ENCODE results near the gene DIP2C. TPM values are rescaled to one million over a fixed set of nuclear protein-coding genes. Genes with fewer than 3 reads are reported as not detected.

Gene DIP2C
- polyA plus RNA-seq, 1 of the 3 experiments (the other 2 are of a cell fraction), result 8.7 TPM

DNA sequence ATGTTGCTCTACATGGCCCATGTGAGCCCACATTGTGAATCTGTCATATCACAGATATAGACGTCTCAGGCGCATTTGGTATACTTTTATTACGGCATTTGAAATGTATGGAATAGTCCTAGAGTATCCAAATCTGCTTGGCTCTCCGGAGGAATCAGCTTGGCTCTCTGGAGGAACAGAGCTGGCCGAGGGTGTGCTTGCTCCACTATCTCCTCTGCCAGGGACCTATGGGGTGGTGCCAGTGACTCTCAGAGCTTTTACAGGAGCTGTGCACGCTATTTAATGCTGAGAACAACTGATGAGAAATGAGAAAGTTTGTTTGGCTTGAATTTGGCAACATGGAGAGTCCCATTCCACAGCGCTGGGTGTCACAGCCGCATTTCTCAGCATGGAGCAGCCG, 410.2 kb downstream of the DIP2C start:
- CTCF ChIA-PET, result no interaction called here
- peaks cover 10 to 71% of the 10 kb centered on the region in 2 experiments for H3K36me3 ChIP-seq (replicated peaks in 1 of 2; ENCODE audit: control insufficient read depth in 1 of 2, insufficient read depth in 2 of 2, low read length in 1 of 2)
- no peak overlapping the region for H3K9ac ChIP-seq
- no peak overlapping the region for H2AFZ ChIP-seq (ENCODE audit: low read depth)
- no peaks in the 10 kb centered on the region for H3F3A ChIP-seq (replicated peaks; ENCODE audit: insufficient read depth)
- no peaks in the 10 kb centered on the region for H3K9me3 ChIP-seq
- no peaks in the 10 kb centered on the region for H3K79me2 ChIP-seq (ENCODE audit: insufficient read depth)
- no peaks in the 10 kb centered on the region for H4K20me1 ChIP-seq (ENCODE audit: insufficient read depth)
- DNase-seq, result no peak
- no peak overlapping the region for H3K4me2 ChIP-seq
- peaks cover 0 to 6% of the 10 kb centered on the region in 2 experiments; a peak in 1 of 4 replicates for H3K4me1 ChIP-seq (ENCODE audit: control insufficient read depth in 1 of 2, insufficient read depth in 2 of 2, low read depth in 1 of 2, low read length in 1 of 2)
- 96% methylated on average over 9 of the region's 9 CpGs for WGBS (ENCODE audit: low lambda C conversion rate)
- H3K27ac ChIP-seq (ENCODE audit: low read depth in 2 of 2, low read length in 1 of 2), result no peak overlapping the region
- no peaks in the 10 kb centered on the region for H3K9me2 ChIP-seq
- POLR2A ChIA-PET, result no interaction called here
- no peak for TF ChIP-seq TAF1 (IDR thresholded peaks at IDR 0.05; ENCODE audit: borderline replicate concordance, low read depth, low read length)
- TF ChIP-seq POLR2AphosphoS5 (IDR thresholded peaks at IDR 0.05; ENCODE audit: low read depth, low read length), result no peak
- no peak for TF ChIP-seq MEF2A (IDR thresholded peaks at IDR 0.05; ENCODE audit: borderline replicate concordance, low read depth)
- TF ChIP-seq MXI1 (IDR thresholded peaks at IDR 0.05; ENCODE audit: low read depth, low read length), result no peak
- TF ChIP-seq JUND (IDR thresholded peaks at IDR 0.05), result no peak
- TF ChIP-seq NFIC (IDR thresholded peaks at IDR 0.05; ENCODE audit: borderline replicate concordance), result no peak
- no peaks in the 10 kb centered on the region for H3K27me3 ChIP-seq (ENCODE audit: insufficient read depth)
- H3K4me3 ChIP-seq (ENCODE audit: low read depth in 2 of 2, low read length in 1 of 2), result no peak overlapping the region

DNA sequence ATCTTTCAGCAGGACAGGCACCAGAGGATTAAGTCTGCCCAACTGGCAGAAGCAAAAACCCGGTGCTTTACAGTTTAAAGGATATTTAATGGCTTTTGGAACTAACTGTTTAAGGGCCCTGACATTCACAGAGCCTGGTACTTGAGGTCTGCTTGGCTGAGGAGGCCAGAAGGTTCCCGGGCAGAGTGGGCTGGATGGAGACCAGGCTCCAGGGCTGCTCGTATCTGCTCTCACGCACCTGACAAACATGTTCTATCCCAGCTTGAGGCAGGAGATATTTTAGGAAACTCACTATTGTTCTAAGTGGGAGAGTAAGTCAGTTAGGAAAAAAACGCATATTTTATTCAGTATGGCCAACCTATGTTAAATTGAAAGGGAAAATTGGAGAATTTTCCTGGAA, 410.8 kb downstream of the DIP2C start:
- 95% methylated on average over 5 of the region's 5 CpGs for WGBS (ENCODE audit: low lambda C conversion rate)
- peaks cover 10 to 66% of the 10 kb centered on the region in 2 experiments for H3K36me3 ChIP-seq (replicated peaks in 1 of 2; ENCODE audit: control insufficient read depth in 1 of 2, insufficient read depth in 2 of 2, low read length in 1 of 2)
- H3K9me3 ChIP-seq, result no peaks in the 10 kb centered on the region

DNA sequence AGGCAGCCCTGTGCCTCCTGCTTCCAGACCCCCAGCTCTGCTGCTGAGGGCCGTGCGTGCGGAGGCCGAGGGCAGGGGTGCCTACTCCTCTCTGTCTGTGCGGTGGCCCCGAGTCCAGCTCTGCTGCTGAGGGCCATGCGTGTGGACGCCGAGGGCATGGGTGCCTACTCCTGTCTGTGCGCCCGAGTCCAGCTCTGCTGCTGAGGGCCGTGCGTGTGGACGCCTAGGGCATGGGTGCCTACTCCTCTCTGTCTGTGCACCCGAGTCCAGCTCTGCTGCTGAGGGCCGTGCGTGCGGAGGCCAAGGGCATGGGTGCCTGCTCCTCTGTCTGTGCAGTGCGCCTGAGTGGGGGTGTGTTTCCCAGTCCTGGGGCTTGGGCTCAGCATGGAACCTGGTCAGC, 411.5 kb downstream of the DIP2C start:
- H3K4me1 ChIP-seq (ENCODE audit: control insufficient read depth in 1 of 2, insufficient read depth in 2 of 2, low read depth in 1 of 2, low read length in 1 of 2), result peaks cover 0 to 6% of the 10 kb centered on the region in 2 experiments; a peak in 1 of 4 replicates
- H3K27ac ChIP-seq (ENCODE audit: low read depth in 2 of 2, low read length in 1 of 2), result no peak overlapping the region
- no peaks in the 10 kb centered on the region for H4K20me1 ChIP-seq (ENCODE audit: insufficient read depth)
- no peaks in the 10 kb centered on the region for H3K79me2 ChIP-seq (ENCODE audit: insufficient read depth)
- no peak overlapping the region for H2AFZ ChIP-seq (ENCODE audit: low read depth)
- TF ChIP-seq GATA2 (CRISPR knock-in tag; IDR thresholded peaks at IDR 0.05), result no peak
- TF ChIP-seq ELF1 (IDR thresholded peaks at IDR 0.05), result no peak
- TF ChIP-seq RAD21 (IDR thresholded peaks at IDR 0.05; ENCODE audit: low read length), result no peak
- no peak for TF ChIP-seq JUND (IDR thresholded peaks at IDR 0.05)
- TF ChIP-seq CHD2 (IDR thresholded peaks at IDR 0.05; ENCODE audit: low read length, partially characterized antibody), result no peak
- no peak for TF ChIP-seq TAF1 (IDR thresholded peaks at IDR 0.05; ENCODE audit: borderline replicate concordance, low read depth, low read length)
- TF ChIP-seq NRF1 (IDR thresholded peaks at IDR 0.05; ENCODE audit: low read depth, low read length), result no peak
- TF ChIP-seq FOSL2 (IDR thresholded peaks at IDR 0.05; ENCODE audit: borderline replicate concordance, low read depth), result no peak
- no peak for TF ChIP-seq RCOR1 (IDR thresholded peaks at IDR 0.05; ENCODE audit: low read length)
- 100% methylated on average over 7 of the region's 19 CpGs for WGBS (ENCODE audit: low lambda C conversion rate)
- H3K27me3 ChIP-seq (ENCODE audit: insufficient read depth), result no peaks in the 10 kb centered on the region
- ChIA-PET CTCF (no interaction called here), POLR2A (no interaction called here)
- no peaks in the 10 kb centered on the region for H3K9me2 ChIP-seq
- DNase-seq, result no peak
- H3F3A ChIP-seq (replicated peaks; ENCODE audit: insufficient read depth), result no peaks in the 10 kb centered on the region
- no peaks in the 10 kb centered on the region for H3K9me3 ChIP-seq
- H3K9ac ChIP-seq, result no peak overlapping the region
- no peak overlapping the region for H3K4me2 ChIP-seq
- no peak overlapping the region for H3K4me3 ChIP-seq (ENCODE audit: low read depth in 2 of 2, low read length in 1 of 2)
- H3K36me3 ChIP-seq (replicated peaks in 1 of 2; ENCODE audit: control insufficient read depth in 1 of 2, insufficient read depth in 2 of 2, low read length in 1 of 2), result peaks cover 10 to 60% of the 10 kb centered on the region in 2 experiments

More for the DNA sequence above, 410.8 kb downstream of the DIP2C start:
- Histone ChIP-seq H3K4me2 (no peak overlapping the region), H3K4me1 (ENCODE audit: control insufficient read depth in 1 of 2, insufficient read depth in 2 of 2, low read depth in 1 of 2, low read length in 1 of 2) (peaks cover 0 to 6% of the 10 kb centered on the region in 2 experiments; a peak in 1 of 4 replicates), H4K20me1 (ENCODE audit: insufficient read depth) (no peaks in the 10 kb centered on the region), H3K79me2 (ENCODE audit: insufficient read depth) (no peaks in the 10 kb centered on the region), H3K27me3 (ENCODE audit: insufficient read depth) (no peaks in the 10 kb centered on the region), H2AFZ (ENCODE audit: low read depth) (no peak overlapping the region), H3F3A (replicated peaks; ENCODE audit: insufficient read depth) (no peaks in the 10 kb centered on the region), H3K27ac (ENCODE audit: low read depth in 2 of 2, low read length in 1 of 2) (no peak overlapping the region), H3K9ac (no peak overlapping the region), H3K4me3 (ENCODE audit: low read depth in 2 of 2, low read length in 1 of 2) (no peak overlapping the region), H3K9me2 (no peaks in the 10 kb centered on the region)
- CTCF ChIA-PET, result no interaction called here
- POLR2A ChIA-PET, result no interaction called here
- no peak for TF ChIP-seq RAD21 (IDR thresholded peaks at IDR 0.05; ENCODE audit: low read length)
- no peak for TF ChIP-seq TEAD4 (IDR thresholded peaks at IDR 0.05; ENCODE audit: borderline replicate concordance, insufficient read depth)
- no peak for TF ChIP-seq RXRA (IDR thresholded peaks at IDR 0.05; ENCODE audit: borderline replicate concordance, low read depth)
- no peak for TF ChIP-seq RFX5 (IDR thresholded peaks at IDR 0.05; ENCODE audit: low read length)
- no peak for DNase-seq
